ENCODE results near the gene BATF.

Gene BATF

DNA sequence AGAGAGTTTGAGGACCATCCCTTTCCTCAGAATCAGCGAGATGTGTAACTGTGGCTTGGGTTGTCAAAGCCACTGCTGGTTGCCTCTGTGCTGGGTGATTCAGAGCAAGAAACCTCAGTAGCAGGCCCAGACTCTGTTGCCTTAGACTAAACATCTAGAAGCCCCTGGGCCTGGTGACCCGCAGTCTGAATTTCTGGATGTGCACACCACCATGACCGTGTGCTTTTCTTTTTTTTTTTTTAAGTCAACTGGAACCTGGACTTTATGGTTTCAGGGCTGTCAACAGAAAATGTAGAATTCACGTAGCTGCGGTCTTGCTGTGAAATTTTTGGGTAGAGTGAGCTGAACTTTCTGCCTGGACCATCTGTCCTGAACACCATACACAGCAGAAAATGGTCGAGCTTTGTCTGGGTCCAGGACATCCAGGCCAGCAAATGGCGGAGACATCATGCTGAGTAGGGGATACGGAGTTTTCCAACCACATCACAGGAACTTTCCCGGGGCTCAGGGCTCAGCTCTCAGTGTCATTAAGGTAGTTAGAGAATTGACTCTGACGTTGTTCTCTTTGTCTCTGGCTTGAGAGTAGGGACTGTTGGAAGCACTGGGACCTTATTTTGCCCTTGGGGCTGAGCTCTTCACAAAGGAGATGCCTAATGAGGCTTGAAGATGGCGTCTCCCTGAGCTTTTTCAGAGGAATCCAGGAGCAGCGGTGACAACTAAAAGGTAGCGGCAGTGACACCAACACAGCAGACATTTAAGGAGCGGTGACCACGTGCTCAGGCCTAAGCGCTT lies 23.0 kb upstream of the BATF start:
- no peak overlapping the region for H3K4me3 ChIP-seq (ENCODE audit: low read depth, low read length)

DNA sequence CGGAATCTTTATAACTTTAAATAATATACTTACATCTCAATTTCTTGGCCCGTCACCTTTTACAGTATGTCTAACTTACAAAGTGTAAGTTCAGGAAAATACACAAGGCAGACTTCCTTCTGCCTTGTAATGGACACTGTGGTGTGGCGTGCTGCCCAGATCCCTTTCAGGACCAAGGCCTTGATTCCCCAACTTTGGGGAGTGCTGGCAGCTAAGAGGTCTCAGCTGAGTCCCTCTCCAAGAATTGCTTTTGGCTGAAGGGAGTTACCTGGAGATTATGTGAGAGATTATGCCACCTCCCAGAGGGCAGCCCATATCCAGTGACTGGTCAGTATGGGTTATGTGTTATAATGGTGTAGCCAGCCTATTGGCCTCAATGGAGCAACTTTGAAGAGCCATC lies 21.2 kb upstream of the BATF start:
- no peak overlapping the region for H3K4me3 ChIP-seq (ENCODE audit: low read depth, low read length)

DNA sequence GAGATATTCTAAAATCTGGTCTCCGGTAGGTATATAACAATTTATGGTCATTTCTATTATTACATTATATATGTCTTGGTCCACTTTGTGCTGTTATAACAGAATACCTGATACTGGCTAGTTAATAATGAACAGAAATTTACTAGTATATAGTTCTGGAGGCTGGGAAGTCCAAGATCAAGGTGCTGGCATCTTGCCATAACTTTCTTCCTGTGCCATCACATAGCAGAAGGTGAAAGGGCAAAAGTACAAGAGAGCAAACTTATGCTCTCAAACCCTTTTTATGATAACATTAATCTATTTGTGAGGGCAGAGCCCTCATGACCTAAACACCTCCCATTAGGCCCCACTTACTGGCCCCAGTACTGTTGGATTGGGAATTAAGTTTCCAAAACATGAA lies 17.9 kb upstream of the BATF start:
- no peak overlapping the region for H3K4me3 ChIP-seq (ENCODE audit: low read depth, low read length)

- H3K4me3 ChIP-seq (ENCODE audit: low read depth, low read length), result no peak overlapping the region
These were observed 15.3 kb upstream of the BATF start for GRCh38 chr14:75506930-75507329.

DNA sequence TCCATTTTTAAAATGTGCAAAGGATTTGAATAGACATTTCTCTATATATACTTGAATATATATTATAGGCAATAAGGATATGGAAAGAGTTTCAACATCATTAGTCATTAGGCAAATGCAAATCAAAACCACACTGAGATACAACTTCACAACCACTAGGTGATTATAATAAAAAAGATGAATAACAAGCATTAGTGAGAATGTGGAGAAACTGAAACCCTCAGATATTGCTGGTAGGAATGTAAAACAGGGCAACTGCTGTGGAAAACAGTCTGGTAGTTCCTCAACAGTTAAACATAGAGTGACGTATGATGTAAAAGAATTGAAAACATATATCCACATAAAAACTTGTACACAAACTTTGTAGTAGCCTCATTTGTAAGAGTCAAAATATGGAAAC lies 11.7 kb upstream of the BATF start:
- no peak overlapping the region for H3K4me3 ChIP-seq (ENCODE audit: low read depth, low read length)

DNA sequence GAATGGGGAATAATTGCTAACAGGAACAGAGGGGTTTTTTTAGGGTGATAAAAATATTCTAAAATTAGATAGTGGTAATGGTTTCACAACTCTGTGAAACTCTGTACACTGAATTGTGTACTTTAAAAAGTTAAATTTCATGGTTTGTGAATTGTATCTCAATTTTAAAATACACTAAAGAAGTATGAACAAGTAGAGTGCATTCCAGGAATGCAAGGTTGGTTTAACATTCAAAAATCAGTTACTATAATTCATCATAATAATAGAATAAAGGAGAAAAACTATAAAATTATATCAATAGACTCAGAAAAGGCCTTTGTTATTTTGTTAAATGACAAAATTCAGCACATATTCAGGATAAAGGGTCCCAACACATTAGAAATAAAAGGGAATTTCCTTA lies 11.1 kb upstream of the BATF start:
- H3K4me3 ChIP-seq (ENCODE audit: low read depth, low read length), result no peak overlapping the region

- H3K4me3 ChIP-seq (ENCODE audit: low read depth, low read length), result no peak overlapping the region
These were observed 8.2 kb upstream of the BATF start for GRCh38 chr14:75513911-75514672.

DNA sequence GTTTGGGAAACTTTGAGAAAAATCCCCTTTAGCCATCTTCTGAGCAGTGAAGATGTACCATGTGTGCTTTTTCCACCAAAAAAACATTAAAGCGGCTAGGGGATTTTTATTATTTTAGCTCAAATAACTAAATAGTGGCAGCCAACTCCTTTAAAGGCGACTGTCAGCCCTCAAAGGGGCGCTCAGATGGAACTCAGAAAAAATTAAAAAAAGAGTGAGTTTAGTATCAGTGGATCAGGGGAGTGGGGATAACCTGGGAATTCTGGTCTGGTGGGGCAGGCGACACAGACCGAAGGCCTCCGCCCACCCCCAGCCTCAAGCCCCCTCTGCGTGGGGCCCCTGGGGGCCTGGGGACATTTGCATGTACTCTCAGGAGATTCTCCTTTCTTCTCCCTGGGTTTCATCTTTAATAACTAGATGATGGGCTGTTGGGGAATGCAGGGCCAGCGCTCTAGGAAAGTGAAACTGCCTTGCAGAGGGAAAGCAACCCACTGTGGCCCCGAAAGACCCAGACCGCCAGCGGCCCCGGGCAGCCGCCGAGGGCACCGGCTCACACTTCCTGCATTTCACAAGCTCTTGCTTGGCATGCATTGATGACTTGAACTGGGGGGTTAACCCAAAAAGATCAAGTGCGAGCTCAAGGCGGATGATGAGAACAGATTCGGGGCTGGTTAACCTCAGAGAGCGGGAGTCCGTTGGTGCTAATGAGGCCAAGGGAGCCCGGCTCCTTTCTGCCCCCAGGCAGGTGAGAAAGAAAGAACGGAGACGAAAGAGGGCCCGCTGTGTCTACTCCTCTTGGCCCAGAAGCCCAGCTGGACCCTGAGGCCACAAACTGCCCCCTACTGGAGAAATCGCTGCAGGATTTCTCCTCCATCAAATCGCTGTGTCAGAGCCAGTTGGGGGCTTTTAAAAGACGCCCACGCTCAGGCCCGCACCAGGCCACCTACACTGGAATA lies 7.3 kb upstream of the BATF start:
- no peak overlapping the region for H3K4me3 ChIP-seq (ENCODE audit: low read depth, low read length)

DNA sequence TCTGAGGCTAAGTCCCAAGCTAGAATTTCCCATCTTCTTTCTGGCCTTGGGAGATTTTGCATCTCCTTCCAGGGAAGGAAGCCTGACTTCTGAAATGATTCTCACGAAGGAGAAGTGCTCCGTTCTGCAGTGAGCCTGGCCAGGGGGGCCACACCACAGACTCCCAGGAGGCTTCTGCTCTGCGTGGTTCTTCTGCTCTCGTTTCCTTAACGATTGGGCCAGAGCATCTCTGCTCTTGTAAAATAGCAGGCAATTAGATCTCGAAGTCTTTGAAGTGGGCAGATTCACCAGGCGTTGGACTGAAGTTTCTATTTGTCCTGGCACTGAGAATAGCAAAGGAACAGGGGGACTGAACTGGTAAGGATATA lies 6.7 kb upstream of the BATF start:
- H3K4me3 ChIP-seq (ENCODE audit: low read depth, low read length), result no peak overlapping the region

DNA sequence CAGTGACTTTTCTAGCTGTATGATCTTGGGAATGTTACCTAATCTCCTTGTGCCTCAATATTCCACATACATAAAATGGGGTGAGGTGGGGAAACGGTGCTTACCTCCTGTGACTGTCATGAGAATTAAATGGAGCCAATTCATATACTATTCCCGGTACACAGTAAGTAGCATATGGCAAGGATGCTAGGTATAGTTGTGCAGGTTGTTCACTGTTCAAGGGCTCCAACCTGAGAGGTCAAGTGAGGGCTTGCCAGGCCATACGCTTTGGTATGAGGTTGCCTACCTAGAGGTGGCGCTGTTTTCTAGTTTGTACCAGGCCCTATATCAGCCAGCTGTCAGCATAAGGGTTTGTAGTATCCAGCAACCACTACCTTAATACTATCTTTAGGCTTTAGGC lies 3.6 kb upstream of the BATF start:
- no peak overlapping the region for H3K4me3 ChIP-seq (ENCODE audit: low read depth, low read length)

DNA sequence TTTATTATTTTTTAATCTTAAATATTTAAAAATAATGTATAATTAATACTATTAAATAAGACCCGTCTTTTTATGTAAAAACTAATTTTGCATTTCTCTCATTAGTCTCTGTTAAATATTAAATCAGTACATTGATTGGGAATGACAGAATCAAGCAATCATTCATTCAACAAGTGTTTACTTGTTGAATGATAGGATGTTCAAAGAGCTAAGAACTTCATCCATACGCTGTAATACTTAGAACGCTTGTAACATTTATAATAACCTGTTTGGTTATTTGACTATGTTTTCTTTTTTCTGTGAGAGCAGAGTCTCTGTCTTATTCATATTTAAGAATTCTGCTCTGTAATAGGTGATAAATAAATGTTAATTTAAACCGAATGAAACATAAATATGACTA lies 2.9 kb upstream of the BATF start:
- H3K4me3 ChIP-seq (ENCODE audit: low read depth, low read length), result no peak overlapping the region

GRCh38 chr14:75519826-75520728 lies 2.2 kb upstream of the BATF start:
- no peak overlapping the region for H3K4me3 ChIP-seq (ENCODE audit: low read depth, low read length)

GRCh38 chr14:75520852-75521251 lies 1.4 kb upstream of the BATF start:
- no peak overlapping the region for H3K4me3 ChIP-seq (ENCODE audit: low read depth, low read length)

- no peak overlapping the region for H3K4me3 ChIP-seq (ENCODE audit: low read depth, low read length)
These were observed 662 bp upstream of the BATF start for GRCh38 chr14:75521415-75522199.

- H3K4me3 ChIP-seq (ENCODE audit: low read depth, low read length), result no peak overlapping the region
These were observed 682 bp downstream of the BATF start for GRCh38 chr14:75522983-75523318.

DNA sequence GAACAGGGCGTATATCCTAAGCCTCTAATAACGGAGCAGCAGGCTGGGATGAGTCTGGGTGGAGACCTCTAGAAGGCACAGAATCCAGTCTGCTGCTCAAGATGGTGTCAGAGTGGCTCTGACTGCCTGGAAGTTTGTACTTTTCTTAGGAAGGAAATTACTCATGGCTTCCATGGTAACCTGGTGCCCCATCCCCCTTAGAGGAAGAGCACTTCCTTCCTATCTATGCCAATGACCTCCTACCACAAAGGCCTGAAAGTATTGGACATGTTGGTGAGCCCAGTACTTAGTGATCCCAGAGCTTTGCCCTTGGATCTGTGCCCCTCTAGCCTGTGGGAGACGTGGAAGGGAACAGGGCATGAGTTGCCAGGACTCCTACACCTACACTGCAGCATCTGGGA lies 1.5 kb downstream of the BATF start:
- H3K4me3 ChIP-seq (ENCODE audit: low read depth, low read length), result no peak overlapping the region

DNA sequence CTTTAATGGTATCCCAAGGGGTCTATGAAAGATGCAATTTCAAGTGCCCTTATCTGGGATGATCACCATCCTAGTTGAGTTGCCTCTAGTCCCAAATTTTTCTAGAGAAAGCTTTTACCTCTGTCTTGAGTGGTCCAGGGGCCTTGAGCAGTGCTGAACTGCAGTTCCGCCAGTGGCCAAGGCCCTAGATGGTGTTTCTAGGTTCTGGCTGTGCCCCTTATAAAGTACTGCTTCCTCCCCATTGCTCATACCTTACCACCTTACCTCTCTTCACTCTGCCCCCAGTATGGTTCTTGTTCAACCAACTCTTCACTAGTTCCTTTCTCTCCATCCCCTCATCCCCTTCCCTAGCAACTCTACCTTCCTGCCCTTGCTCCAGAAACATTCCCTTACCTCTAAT lies 3.7 kb downstream of the BATF start:
- no peak overlapping the region for H3K4me3 ChIP-seq (ENCODE audit: low read depth, low read length)

- H3K4me3 ChIP-seq (ENCODE audit: low read depth, low read length), result no peak overlapping the region
These were observed 5.3 kb downstream of the BATF start for GRCh38 chr14:75527449-75528163.

- no peak overlapping the region for H3K4me3 ChIP-seq (ENCODE audit: low read depth, low read length)
These were observed 9.0 kb downstream of the BATF start for GRCh38 chr14:75531256-75531655.
